HepG2 (cell line): ENCODE measurements around the gene SAP30. TPM values are rescaled to one million over a fixed set of nuclear protein-coding genes. Genes with fewer than 3 reads are reported as not detected.
A peak's percentile ranks its signal among the peaks of the same experiment; 100 is the strongest.

Experiments
- FOXO1 ChIP-seq: sonication (generic); formaldehyde crosslinking; IDR thresholded peaks from 2 replicates; pipeline ENCODE4 v1.4.0; 2020; ENCODE audit warnings: missing genetic modification reagents
- GZF1 ChIP-seq: sonication (generic); formaldehyde crosslinking; IDR thresholded peaks from 2 replicates; pipeline ENCODE4 v1.5.1; 2020; ENCODE audit warnings: mild to moderate bottlenecking, missing genetic modification reagents
- HMG20B ChIP-seq: conservative IDR thresholded peaks from 2 replicates; pipeline ENCODE4 v1.6.1; 2016; ENCODE audit warnings: missing genetic modification reagents, missing compliant biosample characterization
- KAT7 ChIP-seq: IDR thresholded peaks from 2 replicates; pipeline ENCODE4 v1.6.1; 2018; ENCODE audit warnings: borderline replicate concordance, missing compliant biosample characterization
- KAT8 ChIP-seq: IDR thresholded peaks from 2 replicates; pipeline ENCODE4 v1.6.1; 2016; ENCODE audit warnings: missing genetic modification reagents, missing compliant biosample characterization
- KDM5B ChIP-seq: sonication (generic); formaldehyde crosslinking; IDR thresholded peaks from 2 replicates; pipeline ENCODE4 v1.4.0; 2020; ENCODE audit warnings: missing genetic modification reagents, mild to moderate bottlenecking, borderline replicate concordance
- KLF9 ChIP-seq: IDR thresholded peaks from 2 replicates; pipeline ENCODE4 v1.6.1; 2016; ENCODE audit warnings: low read depth
- MYNN ChIP-seq: sonication (generic); formaldehyde crosslinking; IDR thresholded peaks from 2 replicates; pipeline ENCODE4 v1.4.0; 2020; ENCODE audit warnings: mild to moderate bottlenecking, low read depth, missing genetic modification reagents
- NKX3-1 ChIP-seq: sonication (generic); formaldehyde crosslinking; IDR thresholded peaks from 2 replicates; pipeline ENCODE4 v1.5.0; 2020; ENCODE audit warnings: missing genetic modification reagents
- NR2F1 ChIP-seq, 2 experiments: fragments of 450-650 bp in 1 of 2; formaldehyde crosslinking in 1 of 2; IDR thresholded peaks; 2 replicates each; pipeline versions ENCODE4 v1.5.0 to v1.6.1; 2016 to 2020; ENCODE audit warnings: mild to moderate bottlenecking in 1 of 2, missing compliant biosample characterization in 1 of 2, missing genetic modification reagents in 1 of 2, moderate library complexity in 1 of 2
- PREB ChIP-seq: sonication (generic); formaldehyde crosslinking; IDR thresholded peaks from 2 replicates; pipeline ENCODE4 v1.4.0; 2020; ENCODE audit warnings: missing genetic modification reagents
- YEATS4 ChIP-seq: sonication (generic); formaldehyde crosslinking; IDR thresholded peaks from 2 replicates; pipeline ENCODE4 v1.4.0; 2020; ENCODE audit warnings: missing genetic modification reagents, borderline replicate concordance
- ZKSCAN1 ChIP-seq: fragments of 150-350 bp; IDR thresholded peaks from 2 replicates; pipeline ENCODE4 v1.6.1; 2014; ENCODE audit warnings: low read length
- ZNF280B ChIP-seq: sonication (generic); formaldehyde crosslinking; IDR thresholded peaks from 2 replicates; pipeline ENCODE4 v1.5.0; 2020; ENCODE audit warnings: missing genetic modification reagents, mild to moderate bottlenecking, borderline replicate concordance
- ZNF510 ChIP-seq: sonication (generic); formaldehyde crosslinking; IDR thresholded peaks from 2 replicates; pipeline ENCODE4 v1.4.0; 2020; ENCODE audit warnings: low read depth, mild to moderate bottlenecking, missing genetic modification reagents
- polyA plus RNA-seq, 8 experiments: library from polyadenylated mRNA; depleted of rRNA in 3 of 8; stranded (reverse) in 7 of 8; unstranded in 1 of 8; fragments of >200 nt; fragmentation: Illumina TruSeq in 4 of 8; extraction: Trizol in 4 of 8; gene quantifications; 2 replicates each; pipeline versions ENCODE4 v1.2.1 to v1.2.3, GENCODE V29; 2011 to 2016; ENCODE audit warnings: low read depth in 4 of 8, missing spikeins in 1 of 8, mixed read lengths in 1 of 8; ENCODE audit not compliant: insufficient read depth in 1 of 8
- total RNA-seq, 5 experiments: library from RNA; depleted of rRNA; stranded (reverse); fragments of >200 nt; fragmentation: Illumina TruSeq; extraction: Trizol; gene quantifications; 2 replicates each; pipeline ENCODE4 v1.2.3, GENCODE V29; 2016; ENCODE audit warnings: low read depth in 1 of 5
- TF ChIP-seq, protein P1 (sequence below): sonication (generic); formaldehyde crosslinking; IDR thresholded peaks from 2 replicates; pipeline ENCODE4 v1.5.0; 2020; ENCODE audit warnings: mild to moderate bottlenecking, missing genetic modification reagents, borderline replicate concordance

SAP30 gene
- total and polyA plus RNA-seq, 2 of the 13 experiments (the other 11 are each of a cell fraction or from before 2014, with no cell fraction given): 14.2 to 25.1 TPM

GRCh38 chr4:173334085-173334890, 36.5 kb upstream of the SAP30 start, which contains the start of gene HMGB2 (continued):
- TF ChIP-seq, protein P1, sequence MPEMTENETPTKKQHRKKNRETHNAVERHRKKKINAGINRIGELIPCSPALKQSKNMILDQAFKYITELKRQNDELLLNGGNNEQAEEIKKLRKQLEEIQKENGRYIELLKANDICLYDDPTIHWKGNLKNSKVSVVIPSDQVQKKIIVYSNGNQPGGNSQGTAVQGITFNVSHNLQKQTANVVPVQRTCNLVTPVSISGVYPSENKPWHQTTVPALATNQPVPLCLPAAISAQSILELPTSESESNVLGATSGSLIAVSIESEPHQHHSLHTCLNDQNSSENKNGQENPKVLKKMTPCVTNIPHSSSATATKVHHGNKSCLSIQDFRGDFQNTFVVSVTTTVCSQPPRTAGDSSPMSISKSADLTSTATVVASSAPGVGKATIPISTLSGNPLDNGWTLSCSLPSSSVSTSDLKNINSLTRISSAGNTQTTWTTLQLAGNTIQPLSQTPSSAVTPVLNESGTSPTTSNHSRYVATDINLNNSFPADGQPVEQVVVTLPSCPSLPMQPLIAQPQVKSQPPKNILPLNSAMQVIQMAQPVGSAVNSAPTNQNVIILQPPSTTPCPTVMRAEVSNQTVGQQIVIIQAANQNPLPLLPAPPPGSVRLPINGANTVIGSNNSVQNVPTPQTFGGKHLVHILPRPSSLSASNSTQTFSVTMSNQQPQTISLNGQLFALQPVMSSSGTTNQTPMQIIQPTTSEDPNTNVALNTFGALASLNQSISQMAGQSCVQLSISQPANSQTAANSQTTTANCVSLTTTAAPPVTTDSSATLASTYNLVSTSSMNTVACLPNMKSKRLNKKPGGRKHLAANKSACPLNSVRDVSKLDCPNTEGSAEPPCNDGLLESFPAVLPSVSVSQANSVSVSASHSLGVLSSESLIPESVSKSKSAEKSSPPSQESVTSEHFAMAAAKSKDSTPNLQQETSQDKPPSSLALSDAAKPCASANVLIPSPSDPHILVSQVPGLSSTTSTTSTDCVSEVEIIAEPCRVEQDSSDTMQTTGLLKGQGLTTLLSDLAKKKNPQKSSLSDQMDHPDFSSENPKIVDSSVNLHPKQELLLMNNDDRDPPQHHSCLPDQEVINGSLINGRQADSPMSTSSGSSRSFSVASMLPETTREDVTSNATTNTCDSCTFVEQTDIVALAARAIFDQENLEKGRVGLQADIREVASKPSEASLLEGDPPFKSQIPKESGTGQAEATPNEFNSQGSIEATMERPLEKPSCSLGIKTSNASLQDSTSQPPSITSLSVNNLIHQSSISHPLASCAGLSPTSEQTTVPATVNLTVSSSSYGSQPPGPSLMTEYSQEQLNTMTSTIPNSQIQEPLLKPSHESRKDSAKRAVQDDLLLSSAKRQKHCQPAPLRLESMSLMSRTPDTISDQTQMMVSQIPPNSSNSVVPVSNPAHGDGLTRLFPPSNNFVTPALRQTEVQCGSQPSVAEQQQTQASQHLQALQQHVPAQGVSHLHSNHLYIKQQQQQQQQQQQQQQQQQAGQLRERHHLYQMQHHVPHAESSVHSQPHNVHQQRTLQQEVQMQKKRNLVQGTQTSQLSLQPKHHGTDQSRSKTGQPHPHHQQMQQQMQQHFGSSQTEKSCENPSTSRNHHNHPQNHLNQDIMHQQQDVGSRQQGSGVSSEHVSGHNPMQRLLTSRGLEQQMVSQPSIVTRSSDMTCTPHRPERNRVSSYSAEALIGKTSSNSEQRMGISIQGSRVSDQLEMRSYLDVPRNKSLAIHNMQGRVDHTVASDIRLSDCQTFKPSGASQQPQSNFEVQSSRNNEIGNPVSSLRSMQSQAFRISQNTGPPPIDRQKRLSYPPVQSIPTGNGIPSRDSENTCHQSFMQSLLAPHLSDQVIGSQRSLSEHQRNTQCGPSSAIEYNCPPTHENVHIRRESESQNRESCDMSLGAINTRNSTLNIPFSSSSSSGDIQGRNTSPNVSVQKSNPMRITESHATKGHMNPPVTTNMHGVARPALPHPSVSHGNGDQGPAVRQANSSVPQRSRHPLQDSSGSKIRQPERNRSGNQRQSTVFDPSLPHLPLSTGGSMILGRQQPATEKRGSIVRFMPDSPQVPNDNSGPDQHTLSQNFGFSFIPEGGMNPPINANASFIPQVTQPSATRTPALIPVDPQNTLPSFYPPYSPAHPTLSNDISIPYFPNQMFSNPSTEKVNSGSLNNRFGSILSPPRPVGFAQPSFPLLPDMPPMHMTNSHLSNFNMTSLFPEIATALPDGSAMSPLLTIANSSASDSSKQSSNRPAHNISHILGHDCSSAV: no peak
- TF ChIP-seq PREB (CRISPR knock-in tag): no peak
- TF ChIP-seq ZNF510: no peak
- TF ChIP-seq NKX3-1: no peak
- no peak for TF ChIP-seq ZKSCAN1
- 0 out of 2 replicates have a peak, but pooled peaks have one; percentile 21 for TF ChIP-seq HMG20B
- TF ChIP-seq ZNF280B (CRISPR knock-in tag): peak; percentile 67
- no peak for TF ChIP-seq KDM5B
- TF ChIP-seq FOXO1: peak; percentile 54; the same call in 1 of the 2 replicates
- TF ChIP-seq GZF1 (CRISPR knock-in tag): 0 out of 2 replicates have a peak, but pooled peaks have one; percentile 49
- TF ChIP-seq KAT8 (CRISPR knock-in tag): peak; percentile 80
- no peak for TF ChIP-seq NR2F1 (CRISPR knock-in tag; IDR thresholded peaks at IDR 0.05)
- TF ChIP-seq KLF9 (CRISPR knock-in tag): no peak
- peak; percentile 90 for TF ChIP-seq YEATS4 (CRISPR knock-in tag)
- no peak for TF ChIP-seq MYNN (CRISPR knock-in tag)
- TF ChIP-seq KAT7: 0 out of 2 replicates have a peak, but pooled peaks have one; percentile 55
